HEK293 (cell line): ENCODE measurements around the gene CCDC85B.

ENCODE experiments used
- CTCF ChIA-PET: fragments of 350-600 bp; formaldehyde crosslinking; extraction: SDS; loops from one replicate; lab custom pipeline; 2021; ENCODE audit warnings: antibody characterized with exemption; lab: Yijun Ruan, JAX
- POLR2A ChIA-PET: fragments of 300-600 bp; formaldehyde crosslinking; extraction: SDS; loops from one replicate; lab custom pipeline; 2020; ENCODE audit warnings: antibody characterized with exemption, inconsistent platforms; lab: Yijun Ruan, JAX
- H3K27ac ChIP-seq: fragments of 200-500 bp; sonication (Bioruptor generic); 2 replicates; pipeline ENCODE4 v1.5.1; 2014; ENCODE audit warnings: low read depth, low read length, control low read depth, inconsistent platforms; ENCODE audit errors: extremely low read depth
- H3K36me3 ChIP-seq, 2 experiments: fragments of 200-500 bp in 1 of 2; sonication (Bioruptor generic) in 1 of 2; 1 replicate in 1 of 2; 2 replicates in 1 of 2; pipeline ENCODE4 v1.5.1; 2014 to 2017; ENCODE audit warnings: inconsistent platforms in 2 of 2, low read length in 2 of 2; ENCODE audit not compliant: control insufficient read depth in 2 of 2, insufficient read depth in 1 of 2
- H3K4me1 ChIP-seq: fragments of 200-500 bp; sonication (Bioruptor generic); 2 replicates; pipeline ENCODE4 v1.5.1; 2014; ENCODE audit warnings: mild to moderate bottlenecking, low read length, inconsistent platforms; ENCODE audit not compliant: control insufficient read depth, insufficient read depth
- H3K4me3 ChIP-seq: 2 replicates; pipeline ENCODE4 v1.5.1; 2011; ENCODE audit warnings: low read depth, mild to moderate bottlenecking, control low read depth, low read length, moderate library complexity
- H3K9me3 ChIP-seq: fragments of 200-500 bp; sonication (Bioruptor generic); 2 replicates; pipeline ENCODE4 v1.5.1; 2014; ENCODE audit warnings: low read depth, low read length, inconsistent platforms; ENCODE audit not compliant: control insufficient read depth, insufficient read depth
- PRDM6 ChIP-seq: fragments of 450-650 bp; formaldehyde crosslinking; IDR thresholded peaks from 2 replicates; pipeline ENCODE4 v1.5.1; 2017; ENCODE audit warnings: missing biosample characterization, missing genetic modification characterization
- REST ChIP-seq: fragments of 450-650 bp; formaldehyde crosslinking; IDR thresholded peaks from 2 replicates; pipeline ENCODE4 v1.5.1; 2016; ENCODE audit warnings: missing biosample characterization, missing genetic modification characterization
- SETDB1 ChIP-seq: IDR thresholded peaks from one replicate; pipeline ENCODE4 v1.6.1; 2017; ENCODE audit warnings: mild to moderate bottlenecking, low read length, moderate library complexity, mixed read lengths; ENCODE audit not compliant: insufficient read length
- ZEB2 ChIP-seq: fragments of 450-650 bp; formaldehyde crosslinking; IDR thresholded peaks from 2 replicates; pipeline ENCODE4 v1.5.1; 2016; ENCODE audit warnings: missing biosample characterization, missing genetic modification characterization
- ZFP41 ChIP-seq: fragments of 450-650 bp; formaldehyde crosslinking; IDR thresholded peaks from 2 replicates; pipeline ENCODE4 v1.5.1; 2016; ENCODE audit warnings: missing biosample characterization, missing genetic modification characterization, borderline replicate concordance
- ZNF366 ChIP-seq: fragments of 450-650 bp; formaldehyde crosslinking; conservative IDR thresholded peaks from 2 replicates; pipeline ENCODE4 v1.5.1; 2016; ENCODE audit warnings: missing biosample characterization, missing genetic modification characterization
- ZNF394 ChIP-seq: fragments of 450-650 bp; formaldehyde crosslinking; IDR thresholded peaks from 2 replicates; pipeline ENCODE4 v1.5.1; 2016; ENCODE audit warnings: missing biosample characterization, missing genetic modification characterization, mild to moderate bottlenecking, moderate library complexity, borderline replicate concordance
- ZNF473 ChIP-seq: fragments of 450-650 bp; formaldehyde crosslinking; IDR thresholded peaks from 2 replicates; pipeline ENCODE4 v1.5.1; 2017; ENCODE audit warnings: missing biosample characterization, missing genetic modification characterization
- ZNF530 ChIP-seq: fragments of 450-650 bp; formaldehyde crosslinking; IDR thresholded peaks from 2 replicates; pipeline ENCODE4 v1.5.1; 2016; ENCODE audit warnings: low read depth, missing biosample characterization, missing genetic modification characterization
- ZNF544 ChIP-seq: fragments of 450-650 bp; formaldehyde crosslinking; IDR thresholded peaks from 2 replicates; pipeline ENCODE4 v1.5.0; 2017; ENCODE audit warnings: missing biosample characterization, missing genetic modification characterization
- ZNF626 ChIP-seq: fragments of 450-650 bp; sonication (Bioruptor Pico); formaldehyde crosslinking; IDR thresholded peaks from 2 replicates; pipeline ENCODE4 v1.5.1; 2018; ENCODE audit warnings: missing biosample characterization, missing genetic modification characterization, inconsistent platforms
- ZNF747 ChIP-seq: fragments of 450-650 bp; formaldehyde crosslinking; IDR thresholded peaks from 2 replicates; pipeline ENCODE4 v1.5.1; 2016; ENCODE audit warnings: missing biosample characterization, missing genetic modification characterization
- ZSCAN18 ChIP-seq: fragments of 450-650 bp; formaldehyde crosslinking; IDR thresholded peaks from 2 replicates; pipeline ENCODE4 v1.5.1; 2016; ENCODE audit warnings: missing biosample characterization, missing genetic modification characterization
- TF ChIP-seq, protein P1 (sequence below): fragments of 450-650 bp; formaldehyde crosslinking; conservative IDR thresholded peaks from 2 replicates; pipeline ENCODE4 v1.5.1; 2016; ENCODE audit warnings: low read depth, missing biosample characterization, missing genetic modification characterization
- TF ChIP-seq, protein P2 (sequence below): fragments of 450-650 bp; formaldehyde crosslinking; IDR thresholded peaks from 2 replicates; pipeline ENCODE4 v1.5.1; 2017; ENCODE audit warnings: missing biosample characterization, missing genetic modification characterization
- TF ChIP-seq, protein P3 (sequence below): fragments of 450-650 bp; formaldehyde crosslinking; IDR thresholded peaks from 2 replicates; pipeline ENCODE4 v1.5.1; 2016; ENCODE audit warnings: missing biosample characterization, missing genetic modification characterization
- TF ChIP-seq, protein P4 (sequence below): fragments of 450-650 bp; formaldehyde crosslinking; IDR thresholded peaks from 2 replicates; pipeline ENCODE4 v1.5.1; 2016; ENCODE audit warnings: missing biosample characterization, missing genetic modification characterization, low read depth

CCDC85B gene

DNA sequence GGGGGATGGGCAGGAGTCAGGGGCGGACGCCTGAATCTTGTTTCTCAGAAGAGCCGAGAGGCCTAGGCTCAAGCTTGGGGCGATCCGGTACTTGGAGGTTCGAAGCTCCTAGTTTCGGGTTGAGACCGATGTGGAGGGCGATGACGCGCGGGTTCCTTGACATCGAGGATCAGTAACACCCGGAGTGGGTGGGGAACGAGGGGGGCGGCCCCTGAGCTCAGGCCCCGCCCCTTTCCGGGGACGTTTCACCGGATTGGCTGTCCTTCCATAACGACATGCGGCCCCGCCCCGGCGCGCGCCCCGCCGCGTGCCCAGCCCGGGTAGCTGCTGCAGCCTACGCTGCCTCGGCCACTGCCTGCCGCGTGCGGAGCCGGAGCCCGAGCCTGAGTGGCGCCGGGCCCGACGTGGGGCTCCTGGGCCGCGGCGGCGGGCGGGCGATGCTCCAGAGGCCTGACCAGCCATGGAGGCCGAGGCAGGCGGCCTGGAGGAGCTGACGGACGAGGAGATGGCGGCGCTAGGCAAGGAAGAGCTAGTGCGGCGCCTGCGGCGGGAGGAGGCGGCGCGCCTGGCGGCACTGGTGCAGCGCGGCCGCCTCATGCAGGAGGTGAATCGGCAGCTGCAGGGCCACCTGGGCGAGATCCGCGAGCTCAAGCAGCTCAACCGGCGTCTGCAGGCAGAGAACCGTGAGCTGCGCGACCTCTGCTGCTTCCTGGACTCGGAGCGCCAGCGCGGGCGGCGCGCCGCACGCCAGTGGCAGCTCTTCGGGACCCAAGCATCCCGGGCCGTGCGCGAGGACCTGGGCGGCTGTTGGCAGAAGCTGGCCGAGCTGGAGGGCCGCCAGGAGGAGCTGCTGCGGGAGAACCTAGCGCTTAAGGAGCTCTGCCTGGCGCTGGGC, at the start of gene CCDC85B:
TSS of gene CCDC85B (plus strand) at position 350 of the 895 bp plus-strand sequence. CDS start at position 461, 111 bp downstream.
- CTCF ChIA-PET: interaction anchor here (0.6 to 9.5 kb wide), 20 partner anchors 8 to 415 kb away, joined by 3 to 189 read pairs (median 4); partner anchors contain the start of genes C11orf68, CFL1, FOSL1 and MUS81
- no peaks in the 10 kb centered on the region for H3K4me1 ChIP-seq
- H3K27ac ChIP-seq: peak within 1 kb of the TSS; percentile 67; the same call in 1 of the 2 replicates
- TF ChIP-seq ZNF530 (tag by site-specific recombination) (no peak), ZNF747 (tag by site-specific recombination) (no peak), PRDM6 (tag by site-specific recombination) (no peak), ZNF626 (no peak), ZFP41 (no peak), ZNF394 (no peak), ZNF366 (tag by site-specific recombination) (no peak), ZNF473 (no peak), SETDB1 (no peak), ZNF544 (tag by site-specific recombination) (no peak), REST (tag by site-specific recombination) (0 out of 2 replicates have a peak, but pooled peaks have one; percentile 7), ZSCAN18 (tag by site-specific recombination) (no peak), ZEB2 (tag by site-specific recombination) (no peak)
- TF ChIP-seq, protein P1, sequence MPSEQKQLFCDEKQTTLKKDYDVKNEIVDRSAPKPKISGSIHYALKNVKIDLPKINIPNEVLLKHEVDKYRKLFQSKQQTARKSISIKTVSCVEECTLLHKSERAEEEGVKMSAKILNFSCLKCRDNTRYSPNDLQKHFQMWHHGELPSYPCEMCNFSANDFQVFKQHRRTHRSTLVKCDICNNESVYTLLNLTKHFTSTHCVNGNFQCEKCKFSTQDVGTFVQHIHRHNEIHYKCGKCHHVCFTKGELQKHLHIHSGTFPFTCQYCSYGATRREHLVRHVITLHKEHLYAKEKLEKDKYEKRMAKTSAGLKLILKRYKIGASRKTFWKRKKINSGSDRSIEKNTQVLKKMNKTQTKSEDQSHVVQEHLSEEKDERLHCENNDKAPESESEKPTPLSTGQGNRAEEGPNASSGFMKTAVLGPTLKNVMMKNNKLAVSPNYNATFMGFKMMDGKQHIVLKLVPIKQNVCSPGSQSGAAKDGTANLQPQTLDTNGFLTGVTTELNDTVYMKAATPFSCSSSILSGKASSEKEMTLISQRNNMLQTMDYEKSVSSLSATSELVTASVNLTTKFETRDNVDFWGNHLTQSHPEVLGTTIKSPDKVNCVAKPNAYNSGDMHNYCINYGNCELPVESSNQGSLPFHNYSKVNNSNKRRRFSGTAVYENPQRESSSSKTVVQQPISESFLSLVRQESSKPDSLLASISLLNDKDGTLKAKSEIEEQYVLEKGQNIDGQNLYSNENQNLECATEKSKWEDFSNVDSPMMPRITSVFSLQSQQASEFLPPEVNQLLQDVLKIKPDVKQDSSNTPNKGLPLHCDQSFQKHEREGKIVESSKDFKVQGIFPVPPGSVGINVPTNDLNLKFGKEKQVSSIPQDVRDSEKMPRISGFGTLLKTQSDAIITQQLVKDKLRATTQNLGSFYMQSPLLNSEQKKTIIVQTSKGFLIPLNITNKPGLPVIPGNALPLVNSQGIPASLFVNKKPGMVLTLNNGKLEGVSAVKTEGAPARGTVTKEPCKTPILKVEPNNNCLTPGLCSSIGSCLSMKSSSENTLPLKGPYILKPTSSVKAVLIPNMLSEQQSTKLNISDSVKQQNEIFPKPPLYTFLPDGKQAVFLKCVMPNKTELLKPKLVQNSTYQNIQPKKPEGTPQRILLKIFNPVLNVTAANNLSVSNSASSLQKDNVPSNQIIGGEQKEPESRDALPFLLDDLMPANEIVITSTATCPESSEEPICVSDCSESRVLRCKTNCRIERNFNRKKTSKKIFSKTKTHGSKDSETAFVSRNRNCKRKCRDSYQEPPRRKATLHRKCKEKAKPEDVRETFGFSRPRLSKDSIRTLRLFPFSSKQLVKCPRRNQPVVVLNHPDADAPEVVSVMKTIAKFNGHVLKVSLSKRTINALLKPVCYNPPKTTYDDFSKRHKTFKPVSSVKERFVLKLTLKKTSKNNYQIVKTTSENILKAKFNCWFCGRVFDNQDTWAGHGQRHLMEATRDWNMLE (tag by site-specific recombination): no peak
- TF ChIP-seq, protein P2, sequence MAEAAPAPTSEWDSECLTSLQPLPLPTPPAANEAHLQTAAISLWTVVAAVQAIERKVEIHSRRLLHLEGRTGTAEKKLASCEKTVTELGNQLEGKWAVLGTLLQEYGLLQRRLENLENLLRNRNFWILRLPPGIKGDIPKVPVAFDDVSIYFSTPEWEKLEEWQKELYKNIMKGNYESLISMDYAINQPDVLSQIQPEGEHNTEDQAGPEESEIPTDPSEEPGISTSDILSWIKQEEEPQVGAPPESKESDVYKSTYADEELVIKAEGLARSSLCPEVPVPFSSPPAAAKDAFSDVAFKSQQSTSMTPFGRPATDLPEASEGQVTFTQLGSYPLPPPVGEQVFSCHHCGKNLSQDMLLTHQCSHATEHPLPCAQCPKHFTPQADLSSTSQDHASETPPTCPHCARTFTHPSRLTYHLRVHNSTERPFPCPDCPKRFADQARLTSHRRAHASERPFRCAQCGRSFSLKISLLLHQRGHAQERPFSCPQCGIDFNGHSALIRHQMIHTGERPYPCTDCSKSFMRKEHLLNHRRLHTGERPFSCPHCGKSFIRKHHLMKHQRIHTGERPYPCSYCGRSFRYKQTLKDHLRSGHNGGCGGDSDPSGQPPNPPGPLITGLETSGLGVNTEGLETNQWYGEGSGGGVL (tag by site-specific recombination): no peak; the same call in 1 of the 2 replicates
- TF ChIP-seq, protein P3, sequence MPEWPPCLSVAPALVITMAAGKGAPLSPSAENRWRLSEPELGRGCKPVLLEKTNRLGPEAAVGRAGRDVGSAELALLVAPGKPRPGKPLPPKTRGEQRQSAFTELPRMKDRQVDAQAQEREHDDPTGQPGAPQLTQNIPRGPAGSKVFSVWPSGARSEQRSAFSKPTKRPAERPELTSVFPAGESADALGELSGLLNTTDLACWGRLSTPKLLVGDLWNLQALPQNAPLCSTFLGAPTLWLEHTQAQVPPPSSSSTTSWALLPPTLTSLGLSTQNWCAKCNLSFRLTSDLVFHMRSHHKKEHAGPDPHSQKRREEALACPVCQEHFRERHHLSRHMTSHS (tag by site-specific recombination): no peak
- TF ChIP-seq, protein P4, sequence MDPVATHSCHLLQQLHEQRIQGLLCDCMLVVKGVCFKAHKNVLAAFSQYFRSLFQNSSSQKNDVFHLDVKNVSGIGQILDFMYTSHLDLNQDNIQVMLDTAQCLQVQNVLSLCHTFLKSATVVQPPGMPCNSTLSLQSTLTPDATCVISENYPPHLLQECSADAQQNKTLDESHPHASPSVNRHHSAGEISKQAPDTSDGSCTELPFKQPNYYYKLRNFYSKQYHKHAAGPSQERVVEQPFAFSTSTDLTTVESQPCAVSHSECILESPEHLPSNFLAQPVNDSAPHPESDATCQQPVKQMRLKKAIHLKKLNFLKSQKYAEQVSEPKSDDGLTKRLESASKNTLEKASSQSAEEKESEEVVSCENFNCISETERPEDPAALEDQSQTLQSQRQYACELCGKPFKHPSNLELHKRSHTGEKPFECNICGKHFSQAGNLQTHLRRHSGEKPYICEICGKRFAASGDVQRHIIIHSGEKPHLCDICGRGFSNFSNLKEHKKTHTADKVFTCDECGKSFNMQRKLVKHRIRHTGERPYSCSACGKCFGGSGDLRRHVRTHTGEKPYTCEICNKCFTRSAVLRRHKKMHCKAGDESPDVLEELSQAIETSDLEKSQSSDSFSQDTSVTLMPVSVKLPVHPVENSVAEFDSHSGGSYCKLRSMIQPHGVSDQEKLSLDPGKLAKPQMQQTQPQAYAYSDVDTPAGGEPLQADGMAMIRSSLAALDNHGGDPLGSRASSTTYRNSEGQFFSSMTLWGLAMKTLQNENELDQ: no peak

More for the DNA sequence above, at the start of gene CCDC85B:
- Histone ChIP-seq H3K4me3 (peak within 1 kb of the TSS; percentile 55), H3K36me3 (peaks cover 0 to 16% of the 10 kb centered on the region in 2 experiments; a peak in 2 of 3 replicates), H3K9me3 (no peaks in the 10 kb centered on the region)
- POLR2A ChIA-PET: interaction anchor here (0.5 to 6.1 kb wide), 31 partner anchors 8 to 468 kb away, joined by 3 to 121 read pairs (median 4); partner anchors contain the start of genes C11orf68, CFL1, DRAP1 and FOSL1
